ENCODE results near the gene GNAQ. TPM values are rescaled to one million over a fixed set of nuclear protein-coding genes. Genes with fewer than 3 reads are reported as not detected.

The GNAQ gene
- total RNA-seq, 1 donor from 2014 or later: 46.7 TPM

GRCh38 chr9:77907585-77907984, 124.0 kb downstream of the GNAQ start:
- H3K36me3 Mint-ChIP-seq: peaks cover 12% of the 10 kb centered on the region
- no peaks in the 10 kb centered on the region for H3K27me3 Mint-ChIP-seq
- H3K4me3 Mint-ChIP-seq: no peak overlapping the region
- H3K9me3 Mint-ChIP-seq: no peaks in the 10 kb centered on the region
- no peak overlapping the region for H3K27ac Mint-ChIP-seq
- no peak for DNase-seq (ENCODE audit: extremely low spot score, unreplicated experiment)
- TF ChIP-seq CTCF (conservative IDR thresholded peaks at IDR 0.05): no peak
- peaks cover 36% of the 10 kb centered on the region for H3K4me1 Mint-ChIP-seq (ENCODE audit: unreplicated experiment)

- Mint-ChIP-seq H3K27ac (no peak overlapping the region), H3K27me3 (no peaks in the 10 kb centered on the region), H3K4me3 (no peak overlapping the region), H3K36me3 (peaks cover 12% of the 10 kb centered on the region), H3K9me3 (no peaks in the 10 kb centered on the region), H3K4me1 (ENCODE audit: unreplicated experiment) (peaks cover 36% of the 10 kb centered on the region)
- TF ChIP-seq CTCF (conservative IDR thresholded peaks at IDR 0.05): no peak
- no peak for DNase-seq (ENCODE audit: extremely low spot score, unreplicated experiment)
These were observed 124.6 kb downstream of the GNAQ start for GRCh38 chr9:77906991-77907390.

DNA sequence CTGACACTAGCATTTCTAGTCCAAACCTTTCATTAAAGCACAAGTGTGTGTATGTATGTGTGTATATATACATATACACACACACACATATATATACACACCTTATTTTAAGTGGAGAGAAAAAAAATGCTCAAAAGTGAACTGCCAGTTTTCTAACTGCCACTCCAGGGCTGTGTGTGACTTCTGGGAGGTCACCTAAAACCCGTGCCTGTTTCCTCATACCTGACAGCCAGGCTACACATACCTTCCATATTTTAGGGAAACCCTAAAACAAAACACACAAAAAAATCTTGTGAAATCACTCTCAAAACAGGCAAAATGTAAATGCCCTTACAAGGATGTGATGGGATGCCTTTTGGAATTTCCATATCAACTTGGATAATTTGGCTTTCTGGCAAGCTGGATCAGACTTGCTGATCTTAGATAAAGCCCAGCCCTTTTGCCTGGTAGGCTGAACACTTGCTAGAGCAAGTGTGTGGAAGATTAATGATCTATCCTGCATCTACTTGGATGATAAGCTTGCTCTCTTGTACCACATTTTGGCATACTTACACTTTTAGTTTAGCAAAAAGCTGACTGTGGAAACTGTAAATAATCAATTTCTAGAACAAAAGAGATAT, 127.8 kb downstream of the GNAQ start:
- peaks cover 25% of the 10 kb centered on the region for H3K4me1 Mint-ChIP-seq (ENCODE audit: unreplicated experiment)
- no peak for TF ChIP-seq CTCF (conservative IDR thresholded peaks at IDR 0.05)
- peaks cover 7% of the 10 kb centered on the region for H3K36me3 Mint-ChIP-seq
- no peaks in the 10 kb centered on the region for H3K9me3 Mint-ChIP-seq
- DNase-seq (ENCODE audit: extremely low spot score, unreplicated experiment): no peak
- H3K27ac Mint-ChIP-seq: peak overlapping the region; percentile 50
- no peaks in the 10 kb centered on the region for H3K27me3 Mint-ChIP-seq
- no peak overlapping the region for H3K4me3 Mint-ChIP-seq

- Mint-ChIP-seq H3K4me3 (no peak overlapping the region), H3K27ac (no peak overlapping the region)
- TF ChIP-seq CTCF (conservative IDR thresholded peaks at IDR 0.05): no peak
These were observed 129.8 kb downstream of the GNAQ start for GRCh38 chr9:77901771-77902170.

GRCh38 chr9:77901018-77901417, 130.6 kb downstream of the GNAQ start:
- peaks cover 13% of the 10 kb centered on the region for H3K36me3 Mint-ChIP-seq
- H3K4me3 Mint-ChIP-seq: no peak overlapping the region
- peak overlapping the region; percentile 14 for H3K27ac Mint-ChIP-seq
- peaks cover 12% of the 10 kb centered on the region for H3K4me1 Mint-ChIP-seq (ENCODE audit: unreplicated experiment)
- no peak for DNase-seq (ENCODE audit: extremely low spot score, unreplicated experiment)
- no peak for TF ChIP-seq CTCF (conservative IDR thresholded peaks at IDR 0.05)
- H3K27me3 Mint-ChIP-seq: no peaks in the 10 kb centered on the region
- H3K9me3 Mint-ChIP-seq: peaks cover 4% of the 10 kb centered on the region

More at GRCh38 chr9:77901771-77902170, 129.8 kb downstream of the GNAQ start:
- Mint-ChIP-seq H3K27me3 (no peaks in the 10 kb centered on the region), H3K9me3 (peaks cover under 1% of the 10 kb centered on the region), H3K4me1 (ENCODE audit: unreplicated experiment) (peaks cover 12% of the 10 kb centered on the region), H3K36me3 (peaks cover 10% of the 10 kb centered on the region)
- DNase-seq (ENCODE audit: extremely low spot score, unreplicated experiment): no peak

Data from type B pancreatic cell (in vitro differentiated cells).